GM21423 (cell line): ENCODE results near the gene NPFF.
A peak's percentile ranks its signal among the peaks of the same experiment; 100 is the strongest.
"Not testable (repeated sequence)": the region's sequence is repeated elsewhere in the genome, so short reads cannot be mapped to it uniquely, and the experiment has no call there.

Experiments
- ATAC-seq: cut with Tn5 transposase; IDR thresholded peaks from one replicate; pipeline ENCODE4 v1.9.1; 2021; ENCODE audit warnings: mild to moderate bottlenecking, moderate library complexity; ENCODE audit not compliant: unreplicated experiment

The NPFF gene

GRCh38 chr12:53497461-53497860 is 9.8 kb downstream of the NPFF start:
- no peak for ATAC-seq

DNA sequence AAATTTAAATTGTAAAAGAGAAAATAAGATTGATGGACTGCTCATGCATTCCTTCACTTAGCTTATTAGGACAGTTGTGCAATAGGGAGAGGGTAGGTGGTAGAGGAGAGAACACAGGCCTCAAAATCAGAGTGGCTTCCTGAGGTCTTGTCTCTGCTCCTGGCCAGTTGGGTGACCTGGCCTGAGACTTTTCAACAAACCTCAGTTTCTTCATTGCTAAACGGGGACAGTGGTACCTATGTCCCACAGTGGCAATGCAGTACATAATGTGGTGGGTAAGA is 10.6 kb downstream of the NPFF start:
- no peak for ATAC-seq

DNA sequence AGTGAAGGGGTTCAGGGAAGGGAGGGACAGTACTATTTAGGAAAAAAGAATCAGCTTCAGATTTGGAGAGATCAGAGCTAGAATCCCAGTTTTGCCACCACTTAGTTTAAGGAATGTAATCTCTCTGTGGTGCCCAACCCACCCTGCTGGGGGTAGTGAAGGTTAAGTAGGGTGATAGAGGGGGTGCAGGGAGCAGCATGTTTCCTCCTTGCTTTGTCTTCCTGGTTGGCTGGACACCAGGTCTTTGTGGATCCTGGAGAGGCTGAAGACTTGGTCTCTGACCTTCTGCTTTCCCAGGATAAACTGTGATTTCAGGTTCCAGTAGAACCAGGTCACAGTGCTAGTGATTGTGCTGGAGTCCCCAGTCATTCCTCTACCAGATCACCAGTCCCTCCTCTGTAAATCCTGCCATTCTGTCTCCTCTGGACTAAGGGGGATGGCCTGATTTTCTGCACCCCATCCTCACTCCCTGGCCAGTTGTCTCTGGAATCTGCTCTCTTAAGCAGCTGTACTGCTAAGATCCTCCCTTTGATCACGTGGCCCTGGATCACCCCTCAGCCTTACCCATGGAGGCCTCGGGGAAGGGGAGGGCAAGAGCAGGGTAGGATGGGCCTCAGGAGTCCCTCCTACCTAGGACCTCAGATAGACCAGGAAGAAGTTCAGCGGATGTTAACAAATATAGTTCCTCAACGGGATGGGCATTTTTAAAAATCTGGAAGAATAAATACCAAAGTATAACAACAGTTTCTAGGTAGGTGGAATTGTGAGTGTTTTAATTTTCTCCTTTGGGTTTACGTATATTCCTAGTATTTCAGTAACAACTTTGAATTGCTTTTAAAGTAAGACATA is 11.2 kb downstream of the NPFF start:
- ATAC-seq = no peak

DNA sequence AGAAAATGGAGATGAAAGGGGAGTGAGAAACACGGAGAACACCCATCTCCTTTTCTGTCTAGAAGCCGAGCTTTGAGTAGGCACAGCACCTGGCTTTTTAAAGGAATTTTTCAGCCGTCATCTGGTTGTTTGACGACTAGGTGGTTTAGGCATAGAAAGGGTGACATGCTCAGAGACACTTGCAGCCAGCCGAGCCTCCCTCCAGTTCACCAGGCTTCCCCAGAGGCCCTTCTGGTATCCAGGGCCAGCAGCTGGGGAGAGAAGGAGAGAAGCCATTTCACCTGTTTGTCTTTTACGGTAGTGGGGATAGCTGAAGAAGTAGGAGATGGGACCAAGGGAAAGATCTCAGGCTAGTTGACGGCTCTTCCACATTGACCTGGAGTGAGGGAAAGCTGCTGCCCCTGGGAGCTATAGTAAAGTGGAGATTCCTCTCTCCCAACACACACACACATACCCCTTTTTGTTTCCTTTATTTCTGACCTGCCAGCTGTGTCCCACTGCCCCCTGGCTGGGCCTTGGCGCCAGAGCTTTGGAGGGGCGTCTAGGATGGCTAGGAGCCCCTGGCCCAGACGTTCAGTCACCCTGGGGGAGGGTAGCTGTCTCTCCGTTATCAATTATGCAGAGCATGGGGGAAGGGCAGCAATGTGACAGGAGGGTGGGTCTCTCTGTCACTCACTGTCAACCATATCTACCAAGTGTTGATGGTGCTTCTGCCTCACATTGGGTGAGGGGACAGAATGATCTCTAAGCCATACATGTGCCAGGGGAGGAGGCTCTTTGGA is 13.5 kb downstream of the NPFF start:
- ATAC-seq = no peak

GRCh38 chr12:53492830-53493609 is 14.3 kb downstream of the NPFF start:
- ATAC-seq = peak; percentile 94

DNA sequence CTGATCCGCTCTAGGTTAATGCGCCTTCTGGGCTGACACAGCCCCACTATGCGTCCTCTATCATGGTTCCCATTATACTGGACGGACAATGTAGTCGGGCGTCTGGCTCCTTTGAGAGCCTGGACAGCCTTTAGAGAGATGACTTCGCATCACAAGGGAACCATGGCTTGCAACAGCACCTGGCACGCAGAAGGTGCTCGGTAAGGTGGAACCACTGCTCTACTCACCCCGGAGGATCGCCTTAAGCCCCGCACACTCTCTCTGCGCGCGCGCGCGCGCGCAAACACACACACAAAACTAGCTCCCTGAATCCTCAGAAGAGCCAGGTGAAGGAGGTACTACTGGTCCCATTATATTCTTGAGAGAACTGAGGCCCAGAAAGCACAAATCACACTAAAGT is 15.1 kb downstream of the NPFF start:
- ATAC-seq = no peak

DNA sequence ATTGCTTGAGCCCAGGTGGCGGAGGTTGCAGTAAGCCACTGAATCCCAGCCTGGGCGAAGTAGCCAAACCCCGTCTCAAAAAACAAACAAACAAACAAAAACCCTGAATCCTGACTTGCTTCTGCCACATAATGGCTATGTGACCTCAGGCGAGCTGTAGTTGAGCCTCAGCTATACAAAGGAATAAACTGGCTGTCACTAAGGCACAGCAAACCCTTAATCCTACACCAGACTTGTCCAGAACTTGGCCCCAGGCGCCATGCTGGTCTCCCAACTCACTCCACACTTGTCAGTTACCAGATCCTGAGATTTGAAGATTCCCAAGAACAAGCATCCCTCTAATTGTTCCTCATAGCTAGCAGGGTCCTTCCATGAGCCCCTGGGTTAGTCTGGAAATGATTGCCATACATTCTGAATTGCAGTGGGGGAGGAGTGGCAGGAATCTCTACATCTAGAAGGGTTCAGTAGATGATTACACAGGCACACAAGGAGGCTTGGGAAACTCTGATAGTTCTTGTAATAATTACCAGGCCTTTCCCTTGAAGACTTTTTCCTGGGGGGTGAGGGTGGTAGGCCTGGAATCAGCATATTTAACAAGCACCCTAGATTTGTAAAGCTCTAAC is 17.9 kb downstream of the NPFF start:
- ATAC-seq = no peak

- ATAC-seq = no peak
Observed at GRCh38 chr12:53486736-53487487, 20.4 kb downstream of the NPFF start.

GRCh38 chr12:53485955-53486735 is 21.1 kb downstream of the NPFF start:
- ATAC-seq = no peak

DNA sequence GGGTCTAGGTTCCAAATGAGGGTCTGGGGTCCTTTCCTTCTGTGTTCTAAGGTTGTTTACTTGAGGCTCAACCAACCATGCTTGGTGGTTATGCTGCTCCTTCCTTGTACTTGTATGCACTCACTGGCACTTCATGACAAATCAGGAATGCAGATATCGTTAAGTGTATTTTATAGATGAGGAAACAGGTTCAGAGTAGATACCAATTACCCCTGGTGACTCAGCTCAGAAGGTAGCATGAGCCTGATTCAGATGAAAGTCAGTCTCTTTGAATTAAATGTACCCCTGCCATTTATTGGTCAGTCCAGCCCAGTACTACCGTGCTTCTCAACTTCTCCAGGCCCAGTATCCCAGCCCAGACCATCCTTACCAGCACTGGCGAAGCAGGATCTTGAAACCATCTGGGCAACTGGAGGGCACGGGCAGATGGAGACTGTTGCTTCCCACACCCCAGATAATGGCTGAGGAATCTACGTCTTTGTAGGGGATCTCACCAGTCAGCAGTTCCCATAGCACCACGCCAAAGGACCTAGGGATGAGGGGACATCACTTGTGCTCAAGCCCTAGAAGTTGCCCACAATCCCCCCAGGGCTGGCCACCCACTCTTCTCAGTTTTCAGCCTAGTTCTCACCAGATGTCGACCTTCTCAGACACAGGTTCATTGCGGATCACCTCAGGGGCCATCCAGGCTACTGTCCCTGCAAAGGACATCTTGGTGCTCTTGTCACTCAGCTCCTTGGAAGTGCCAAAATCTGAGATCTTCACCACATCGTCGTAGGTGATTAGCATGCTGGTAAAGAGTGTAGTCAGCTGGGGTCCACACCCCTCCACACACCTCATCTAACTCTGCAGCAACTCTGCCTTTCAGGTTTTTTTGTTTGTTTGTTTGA is 22.4 kb downstream of the NPFF start:
- ATAC-seq = no peak

- ATAC-seq = no peak
Observed at GRCh38 chr12:53483979-53484377, 23.3 kb downstream of the NPFF start.

DNA sequence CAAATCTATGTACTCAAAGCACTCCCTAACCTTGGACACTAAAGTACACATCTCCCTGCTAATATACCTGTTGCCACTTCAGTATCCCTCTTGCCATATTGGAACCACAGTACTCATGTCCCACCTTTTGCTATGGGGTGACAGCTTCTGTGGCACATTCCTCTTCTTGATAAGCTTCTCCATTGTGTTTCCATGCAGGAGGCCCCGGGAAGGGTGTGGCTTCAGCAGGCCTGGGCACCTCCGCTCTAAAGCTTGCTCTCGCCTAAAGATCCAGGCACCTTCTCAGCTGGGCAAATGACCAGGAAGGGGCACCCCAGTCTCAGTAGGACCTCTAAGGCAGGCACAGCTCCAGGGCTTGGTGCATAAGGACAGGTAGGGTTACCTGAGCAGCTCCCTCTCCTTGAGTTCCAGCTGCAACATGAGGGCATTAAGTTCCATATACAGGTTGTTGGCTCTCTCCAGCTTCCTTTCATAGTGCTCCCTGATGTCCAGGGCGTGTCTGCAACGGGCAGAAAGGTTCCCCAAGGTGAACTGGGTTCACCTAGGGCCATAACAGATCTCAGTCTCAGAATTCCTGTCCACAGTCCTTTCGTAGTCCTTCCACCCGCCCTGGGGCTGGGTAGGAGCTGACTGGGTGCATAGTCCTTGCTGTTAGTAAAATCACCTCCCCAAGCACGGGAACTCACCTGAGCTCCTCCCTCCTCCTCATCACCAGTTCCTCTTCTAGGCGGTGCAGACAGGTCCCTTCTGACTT is 23.9 kb downstream of the NPFF start:
- no peak for ATAC-seq

- no peak for ATAC-seq
Observed at GRCh38 chr12:53482626-53483168, 24.6 kb downstream of the NPFF start.

- no peak for ATAC-seq
Observed at GRCh38 chr12:53481939-53482586, 25.2 kb downstream of the NPFF start.

DNA sequence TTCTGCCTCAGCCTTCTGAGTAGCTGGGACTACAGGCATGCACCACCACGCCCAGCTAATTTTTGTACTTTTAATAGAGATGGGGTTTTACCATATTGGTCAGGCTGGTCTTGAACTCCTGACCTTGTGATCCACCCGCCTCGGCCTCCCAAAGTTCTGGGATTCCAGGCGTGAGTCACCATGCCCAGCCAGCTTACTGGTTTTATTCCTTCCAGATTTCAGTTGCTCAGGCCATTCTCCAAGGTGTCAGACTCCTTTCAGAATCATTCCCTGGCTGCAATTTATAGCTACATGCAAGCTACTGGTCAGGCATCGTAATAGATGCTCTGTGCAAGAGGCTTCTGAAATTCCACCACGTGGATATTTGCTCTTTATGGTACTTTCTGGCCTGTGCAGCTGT is 25.8 kb downstream of the NPFF start:
- not testable (repeated sequence) for ATAC-seq

GRCh38 chr12:53480491-53481442 is 26.5 kb downstream of the NPFF start:
- no peak for ATAC-seq
